HG03558 (cell line): Measurements from ENCODE around the gene CCDC186.

Source experiments
- ATAC-seq: cut with Tn5 transposase; IDR thresholded peaks from one replicate; pipeline ENCODE4 v1.9.1; 2021; ENCODE audit warnings: moderate number of reproducible peaks; ENCODE audit not compliant: unreplicated experiment; ENCODE audit errors: extremely low read depth

The CCDC186 gene

DNA sequence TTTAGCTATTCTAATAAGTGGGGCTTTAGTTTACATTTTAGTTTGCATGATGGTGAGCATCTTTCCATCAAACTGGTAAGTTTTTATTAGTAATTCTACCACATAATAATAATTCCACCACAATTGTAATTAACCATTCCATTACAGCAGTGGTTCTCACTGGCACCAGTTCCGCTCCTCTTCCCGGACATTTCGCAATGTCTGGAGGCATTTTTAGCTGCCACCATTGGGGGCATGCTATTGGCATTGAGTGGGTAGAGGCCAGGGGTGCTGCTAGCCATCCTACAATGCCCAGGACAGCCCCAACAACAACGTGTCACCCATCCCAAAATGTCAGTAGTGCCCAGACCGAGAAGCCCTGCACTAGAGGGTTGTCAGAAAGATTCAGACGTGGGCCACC is 98.9 kb downstream of the CCDC186 start:
- ATAC-seq = no peak

DNA sequence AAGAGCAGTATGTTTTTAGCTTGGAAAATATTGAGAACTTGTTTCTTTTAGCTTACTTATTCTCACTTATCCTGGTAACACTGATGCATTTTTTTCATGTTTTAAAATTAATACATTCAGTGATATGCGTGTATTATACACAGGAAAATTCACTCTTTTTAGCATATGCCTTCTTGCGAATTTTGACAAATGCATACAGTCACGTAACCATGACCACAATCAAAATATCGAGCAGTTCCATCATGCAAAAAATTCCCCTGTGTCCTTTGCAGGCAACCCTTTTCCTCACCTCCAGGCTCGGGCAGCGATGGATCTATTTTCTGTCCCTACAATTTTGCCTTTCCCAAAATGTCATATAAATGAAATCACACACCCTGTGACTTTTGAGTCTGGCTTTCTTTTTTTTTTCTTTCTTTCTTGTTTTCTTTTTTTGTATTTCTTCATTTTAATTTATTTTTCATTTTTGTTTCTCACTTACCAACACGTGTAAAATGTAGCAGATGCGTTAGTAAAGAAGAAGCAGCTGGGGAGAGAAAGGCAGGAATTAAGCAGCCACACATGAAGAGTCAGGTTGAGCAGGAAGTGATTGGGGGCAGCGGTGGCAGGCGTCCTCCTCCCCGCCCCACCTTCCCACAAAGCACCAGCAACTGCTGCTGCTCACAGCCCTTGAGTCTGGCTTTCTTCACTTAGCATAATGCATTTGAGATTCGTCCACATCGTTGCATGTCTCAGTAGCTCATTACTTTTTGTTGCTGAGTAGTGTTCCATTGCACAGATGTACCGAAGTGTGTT is 100.4 kb downstream of the CCDC186 start:
- no peak for ATAC-seq

DNA sequence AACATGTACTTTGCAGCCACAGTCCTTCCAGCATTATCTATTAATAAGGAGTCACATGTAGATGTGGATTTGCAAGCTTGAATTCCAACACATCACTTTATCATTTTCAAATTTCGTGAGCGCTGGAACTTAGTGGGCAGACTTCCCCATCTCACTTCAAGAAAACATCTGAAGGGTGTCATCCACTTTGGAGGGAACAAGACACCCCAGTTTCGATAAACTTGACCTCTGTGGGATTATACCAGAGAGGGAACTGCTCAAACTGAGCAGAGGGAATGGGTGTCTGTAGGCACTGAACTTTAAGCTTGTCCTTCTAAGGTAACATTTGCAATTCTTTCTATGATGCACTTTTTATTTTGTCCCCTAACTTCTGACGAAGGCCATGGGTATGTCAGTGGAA is 102.8 kb downstream of the CCDC186 start:
- no peak for ATAC-seq
